Chondrocyte (in vitro differentiated cells): ENCODE results near the gene GPR150. TPM values are rescaled to one million over a fixed set of nuclear protein-coding genes. Genes with fewer than 3 reads are reported as not detected.
A peak's percentile ranks its signal among the peaks of the same experiment; 100 is the strongest.
"Not testable (repeated sequence)": the region's sequence is repeated elsewhere in the genome, so short reads cannot be mapped to it uniquely, and the experiment has no call there.

Experiments used
- DNase-seq: peaks from one replicate; pipeline ENCODE4 v3.0.0; 2021; ENCODE audit warnings: mixed read lengths, low spot score
- H3K27ac Mint-ChIP-seq: one replicate; pipeline ENCODE4 v1.8.0; 2021; ENCODE audit warnings: mild to moderate bottlenecking, moderate library complexity, mixed read lengths; ENCODE audit not compliant: unreplicated experiment
- H3K27me3 Mint-ChIP-seq: 2 replicates; pipeline ENCODE4 v1.8.0; 2021; ENCODE audit warnings: low read depth, mixed read lengths
- H3K36me3 Mint-ChIP-seq: 2 replicates; pipeline ENCODE4 v1.8.0; 2021; ENCODE audit warnings: low read depth, mixed read lengths
- H3K4me1 Mint-ChIP-seq: 2 replicates; pipeline ENCODE4 v1.8.0; 2021; ENCODE audit warnings: low read depth, mild to moderate bottlenecking, mixed read lengths
- H3K4me3 Mint-ChIP-seq: one replicate; pipeline ENCODE4 v1.8.0; 2021; ENCODE audit warnings: mild to moderate bottlenecking, moderate library complexity, mixed read lengths; ENCODE audit not compliant: unreplicated experiment
- H3K9me3 Mint-ChIP-seq: 2 replicates; pipeline ENCODE4 v1.8.0; 2021; ENCODE audit warnings: low read depth, mixed read lengths
- CTCF ChIP-seq: fragments of 200-600 bp; sonication (generic); IDR thresholded peaks from 2 replicates; pipeline ENCODE4 v1.5.0; 2021; ENCODE audit warnings: antibody characterized with exemption, mild to moderate bottlenecking, moderate library complexity
- total RNA-seq: library from RNA; stranded (reverse); gene quantifications from 3 replicates; pipeline ENCODE4 v1.2.1, GENCODE V29; 2021

The GPR150 gene
- total RNA-seq, 1 donor from 2014 or later, result 0.42 TPM

- Mint-ChIP-seq H3K4me3 (no peak overlapping the region), H3K27ac (no peak overlapping the region), H3K27me3 (no peaks in the 10 kb centered on the region), H3K36me3 (no peaks in the 10 kb centered on the region), H3K9me3 (peaks cover 2% of the 10 kb centered on the region), H3K4me1 (peaks cover 15% of the 10 kb centered on the region)
- DNase-seq, result no peak
- TF ChIP-seq CTCF, result no peak
Observed at GRCh38 chr5:95628933-95629332, 9.0 kb downstream of the GPR150 start.

- H3K36me3 Mint-ChIP-seq, result no peaks in the 10 kb centered on the region
- no peak for DNase-seq
- no peak overlapping the region for H3K4me3 Mint-ChIP-seq
- peaks cover 15% of the 10 kb centered on the region for H3K4me1 Mint-ChIP-seq
- H3K27ac Mint-ChIP-seq, result peak overlapping the region; percentile 54
- TF ChIP-seq CTCF, result no peak
- H3K27me3 Mint-ChIP-seq, result no peaks in the 10 kb centered on the region
- peaks cover 2% of the 10 kb centered on the region for H3K9me3 Mint-ChIP-seq
Observed at GRCh38 chr5:95630394-95630917, 10.6 kb downstream of the GPR150 start.

GRCh38 chr5:95631255-95631958 lies 11.5 kb downstream of the GPR150 start:
- Mint-ChIP-seq H3K4me3 (no peak overlapping the region), H3K27ac (peak overlapping the region; percentile 88)
- no peak for DNase-seq

GRCh38 chr5:95631991-95632675 lies 12.2 kb downstream of the GPR150 start:
- H3K27ac Mint-ChIP-seq, result peak overlapping the region; percentile 88
- DNase-seq, result no peak
- H3K27me3 Mint-ChIP-seq, result no peaks in the 10 kb centered on the region
- no peak for TF ChIP-seq CTCF
- peaks cover 15% of the 10 kb centered on the region for H3K4me1 Mint-ChIP-seq
- H3K9me3 Mint-ChIP-seq, result peaks cover 2% of the 10 kb centered on the region
- no peak overlapping the region for H3K4me3 Mint-ChIP-seq
- no peaks in the 10 kb centered on the region for H3K36me3 Mint-ChIP-seq

More at GRCh38 chr5:95631255-95631958, 11.5 kb downstream of the GPR150 start:
- Mint-ChIP-seq H3K4me1 (peaks cover 15% of the 10 kb centered on the region), H3K36me3 (no peaks in the 10 kb centered on the region), H3K27me3 (no peaks in the 10 kb centered on the region), H3K9me3 (peaks cover 2% of the 10 kb centered on the region)
- TF ChIP-seq CTCF, result no peak

- not testable (repeated sequence) for H3K36me3 Mint-ChIP-seq, H3K9me3 Mint-ChIP-seq, H3K27me3 Mint-ChIP-seq
Observed at GRCh38 chr5:95632942-95633341, 13.1 kb downstream of the GPR150 start.

More at GRCh38 chr5:95632942-95633341, 13.1 kb downstream of the GPR150 start:
- not testable (repeated sequence) for H3K27ac Mint-ChIP-seq, H3K4me3 Mint-ChIP-seq, DNase-seq
- H3K4me1 Mint-ChIP-seq, result peaks cover 15% of the 10 kb centered on the region
